Thyroid gland (tissue), 4 donors: ENCODE data around the gene NUP188. TPM values are rescaled to one million over a fixed set of nuclear protein-coding genes. Genes with fewer than 3 reads are reported as not detected.

Source experiments
- DNase-seq, 2 donors: peaks; one replicate each; pipeline ENCODE4 v3.0.0-alpha.2; 2019
- H3K27ac ChIP-seq, 3 donors: fragments of 200-600 bp; sonication (generic); 1 replicate in 2 of 3; 2 replicates in 1 of 3; pipeline ENCODE4 v1.5.1; 2016 to 2019; ENCODE audit warnings: mild to moderate bottlenecking in 1 of 3, moderate library complexity in 1 of 3
- H3K27me3 ChIP-seq: fragments of 200-600 bp; sonication (generic); one replicate; pipeline ENCODE4 v1.5.1; 2019
- H3K36me3 ChIP-seq, 2 donors: fragments of 200-600 bp; sonication (generic); one replicate each; pipeline ENCODE4 v1.5.1; 2016 to 2019
- H3K4me1 ChIP-seq, 2 donors: fragments of 200-600 bp; sonication (generic); one replicate each; pipeline ENCODE4 v1.5.1; 2017 to 2019
- H3K4me3 ChIP-seq, 3 donors: fragments of 200-600 bp; sonication (generic); replicated peaks in 1 of 3; 1 replicate in 2 of 3; 2 replicates in 1 of 3; pipeline ENCODE4 v1.5.1; 2016; ENCODE audit warnings: mild to moderate bottlenecking in 1 of 3
- H3K9me3 ChIP-seq: fragments of 200-600 bp; sonication (generic); one replicate; pipeline ENCODE4 v1.5.1; 2017
- POLR2A ChIP-seq, 2 donors: fragments of 450-650 bp; IDR thresholded peaks; one replicate each; pipeline ENCODE4 v1.6.1; 2017; ENCODE audit warnings: antibody characterized with exemption in 2 of 2, mild to moderate bottlenecking in 2 of 2, moderate library complexity in 1 of 2
- WGBS, 2 donors: methylation state at CpG; one replicate each; pipeline ENCODE4 v1.1.5; 2017; 5-methylcytosine and 5-hydroxymethylcytosine counted together
- intact Hi-C: fragments of 100-400 bp; cut with DNase I; formaldehyde crosslinking; loops from one replicate; pipeline ENCODE4 v1.15.1; 2023
- total RNA-seq, 4 donors: library from RNA; depleted of rRNA; stranded (reverse); fragments of >200 nt; gene quantifications; one replicate each; pipeline ENCODE4 v1.2.3, GENCODE V29; 2016
- TF ChIP-seq, protein P1 (sequence below), 6 experiments: fragments of 200-600 bp in 3 of 6; fragments of 450-650 bp in 3 of 6; sonication (generic) in 3 of 6; IDR thresholded peaks; one replicate each; pipeline ENCODE4 v1.5.1; 2016 to 2019; ENCODE audit warnings: antibody characterized with exemption in 6 of 6, mild to moderate bottlenecking in 2 of 6, inconsistent platforms in 1 of 6, moderate library complexity in 1 of 6

NUP188 gene
- total RNA-seq, 4 donors from 2014 or later = 27.1 to 78.2 (median 35.8) TPM

DNA sequence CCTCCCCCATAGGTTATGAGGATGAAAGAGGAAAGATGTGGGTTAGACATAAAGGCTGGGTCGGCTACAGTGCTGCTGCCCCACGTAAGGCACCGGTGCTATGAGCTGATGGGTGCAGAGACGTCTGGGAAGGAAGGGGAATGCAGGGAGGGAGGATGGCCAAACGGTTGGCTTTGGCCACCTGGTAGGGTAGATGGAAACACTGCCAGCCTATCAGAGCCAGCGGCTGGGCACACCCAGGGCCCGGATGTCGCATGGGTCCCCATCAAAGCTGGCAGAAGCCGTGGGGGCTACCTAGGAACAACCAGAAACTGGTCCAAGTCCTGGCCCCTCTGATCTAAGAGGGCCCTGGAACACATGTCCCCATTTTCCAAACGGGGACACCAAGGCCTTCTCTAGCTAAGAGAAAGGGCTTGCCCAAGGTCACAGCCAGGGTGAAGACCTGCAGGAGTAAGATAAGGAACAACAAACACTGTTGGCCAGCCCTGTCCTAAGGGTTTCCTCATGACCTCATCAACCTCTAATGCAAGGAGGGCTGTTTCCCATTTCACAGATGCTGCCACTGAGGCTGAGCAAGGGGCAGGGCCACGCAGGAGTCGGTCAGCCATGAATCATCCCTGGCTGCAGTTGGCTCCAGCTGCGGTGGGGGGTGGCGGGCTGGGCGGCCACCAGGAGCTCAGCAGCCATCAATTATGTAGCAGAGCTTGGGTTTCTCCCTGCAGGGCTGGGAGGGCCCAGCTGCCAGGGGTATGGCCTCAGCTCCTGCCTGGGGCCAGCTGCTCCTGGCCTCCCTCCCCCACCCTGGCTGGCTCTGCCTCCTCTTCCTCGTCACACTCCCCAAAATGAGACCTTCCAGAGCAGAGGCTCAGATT is 75.8 kb downstream of the NUP188 start:
- no peak overlapping the region for H3K27ac ChIP-seq

DNA sequence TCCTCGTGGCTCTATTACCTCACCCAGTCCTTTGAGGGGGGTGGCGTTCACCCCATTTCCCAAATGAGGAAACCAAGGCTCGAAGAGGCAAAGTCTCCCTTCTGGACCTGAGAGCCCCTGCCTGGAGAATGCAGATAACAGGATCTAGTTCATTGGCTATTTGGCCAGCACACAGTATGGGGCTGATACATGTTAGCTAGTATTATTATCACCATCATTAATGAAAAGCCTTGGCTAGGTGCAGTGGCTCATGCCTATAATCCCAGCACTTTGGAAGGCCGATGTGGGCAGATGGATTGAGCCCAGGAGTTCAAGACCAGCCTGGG is 76.4 kb downstream of the NUP188 start:
- 84 to 85% methylated on average over 3 to 4 of the region's 4 CpGs for WGBS, 2 donors
- TF ChIP-seq POLR2A (IDR thresholded peaks at IDR 0.05) = no peak
- TF ChIP-seq, protein P1, sequence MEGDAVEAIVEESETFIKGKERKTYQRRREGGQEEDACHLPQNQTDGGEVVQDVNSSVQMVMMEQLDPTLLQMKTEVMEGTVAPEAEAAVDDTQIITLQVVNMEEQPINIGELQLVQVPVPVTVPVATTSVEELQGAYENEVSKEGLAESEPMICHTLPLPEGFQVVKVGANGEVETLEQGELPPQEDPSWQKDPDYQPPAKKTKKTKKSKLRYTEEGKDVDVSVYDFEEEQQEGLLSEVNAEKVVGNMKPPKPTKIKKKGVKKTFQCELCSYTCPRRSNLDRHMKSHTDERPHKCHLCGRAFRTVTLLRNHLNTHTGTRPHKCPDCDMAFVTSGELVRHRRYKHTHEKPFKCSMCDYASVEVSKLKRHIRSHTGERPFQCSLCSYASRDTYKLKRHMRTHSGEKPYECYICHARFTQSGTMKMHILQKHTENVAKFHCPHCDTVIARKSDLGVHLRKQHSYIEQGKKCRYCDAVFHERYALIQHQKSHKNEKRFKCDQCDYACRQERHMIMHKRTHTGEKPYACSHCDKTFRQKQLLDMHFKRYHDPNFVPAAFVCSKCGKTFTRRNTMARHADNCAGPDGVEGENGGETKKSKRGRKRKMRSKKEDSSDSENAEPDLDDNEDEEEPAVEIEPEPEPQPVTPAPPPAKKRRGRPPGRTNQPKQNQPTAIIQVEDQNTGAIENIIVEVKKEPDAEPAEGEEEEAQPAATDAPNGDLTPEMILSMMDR (IDR thresholded peaks at IDR 0.05) = no peak
- no peaks in the 10 kb centered on the region for H3K36me3 ChIP-seq
- peaks cover 16 to 27% of the 10 kb centered on the region in 2 donors for H3K4me1 ChIP-seq
- no peaks in the 10 kb centered on the region for H3K9me3 ChIP-seq
- no peak overlapping the region for H3K4me3 ChIP-seq
- no peak for DNase-seq
- H3K27ac ChIP-seq = no peak overlapping the region
- intact Hi-C loops = no loop called here
- no peaks in the 10 kb centered on the region for H3K27me3 ChIP-seq

More for the DNA sequence above, 75.8 kb downstream of the NUP188 start:
- H3K4me1 ChIP-seq = peaks cover 16 to 23% of the 10 kb centered on the region in 2 donors
- TF ChIP-seq, protein P1 (IDR thresholded peaks at IDR 0.05) = no peak
- no peak for TF ChIP-seq POLR2A (IDR thresholded peaks at IDR 0.05)
- no peaks in the 10 kb centered on the region for H3K27me3 ChIP-seq
- WGBS, 2 donors = 86 to 87% methylated on average over 10 to 13 of the region's 16 CpGs
- intact Hi-C loops = no loop called here
- no peaks in the 10 kb centered on the region for H3K9me3 ChIP-seq
- H3K36me3 ChIP-seq = no peaks in the 10 kb centered on the region
- no peak overlapping the region for H3K4me3 ChIP-seq
- peak in 1 of 2 donors; percentile 12 for DNase-seq

DNA sequence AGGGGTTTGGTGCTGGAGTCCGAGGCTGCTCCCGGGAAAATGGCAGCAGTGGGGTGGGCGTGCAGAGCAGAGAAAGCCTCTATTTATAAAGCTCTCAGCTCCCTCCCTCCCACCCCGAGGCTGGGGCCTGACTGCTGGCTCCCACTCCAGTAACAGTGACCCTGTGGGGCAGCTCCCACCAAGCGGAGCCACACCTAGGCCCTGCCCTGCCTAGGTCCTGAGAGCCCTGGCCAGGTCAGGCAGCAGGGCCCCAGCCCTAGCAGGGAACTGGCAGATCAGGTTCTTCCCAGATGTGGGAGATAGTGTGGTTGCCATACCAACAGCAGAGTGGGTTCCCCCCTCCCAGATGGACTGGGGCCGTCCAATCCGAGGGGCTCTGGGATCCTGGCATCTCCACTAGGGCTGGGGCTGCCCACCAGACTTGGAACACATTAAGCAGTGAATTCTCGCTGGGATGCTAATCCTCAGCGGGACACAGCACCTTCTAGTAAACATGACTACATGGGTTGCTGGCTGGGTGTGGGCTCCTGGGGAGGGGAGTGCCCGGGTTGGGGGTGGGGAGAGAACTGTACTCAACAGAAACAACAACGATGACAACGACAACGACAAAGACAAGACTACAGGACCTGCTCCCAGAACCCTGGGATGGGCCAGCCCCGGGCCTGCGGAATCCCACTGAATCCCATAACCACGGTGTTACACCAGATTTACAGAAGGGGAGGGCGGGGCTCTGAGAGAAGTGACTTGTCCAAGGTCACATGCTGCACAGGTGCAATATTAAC is 79.1 kb downstream of the NUP188 start:
- intact Hi-C loops = no loop called here
- Histone ChIP-seq H3K4me3 (peak overlapping the region in 1 of 3 donors; percentile 51), H3K27ac (peak overlapping the region in 2 of 3 donors; percentile 12 to 31), H3K9me3 (no peaks in the 10 kb centered on the region), H3K36me3 (no peaks in the 10 kb centered on the region), H3K27me3 (no peaks in the 10 kb centered on the region), H3K4me1 (peaks cover 16 to 28% of the 10 kb centered on the region in 2 donors)
- DNase-seq = peak; percentile 35 to 40
- TF ChIP-seq, protein P1 (IDR thresholded peaks at IDR 0.05) = no peak
- TF ChIP-seq POLR2A (IDR thresholded peaks at IDR 0.05) = no peak
- WGBS, 2 donors = 45 to 47% methylated on average over 16 of the region's 17 CpGs

DNA sequence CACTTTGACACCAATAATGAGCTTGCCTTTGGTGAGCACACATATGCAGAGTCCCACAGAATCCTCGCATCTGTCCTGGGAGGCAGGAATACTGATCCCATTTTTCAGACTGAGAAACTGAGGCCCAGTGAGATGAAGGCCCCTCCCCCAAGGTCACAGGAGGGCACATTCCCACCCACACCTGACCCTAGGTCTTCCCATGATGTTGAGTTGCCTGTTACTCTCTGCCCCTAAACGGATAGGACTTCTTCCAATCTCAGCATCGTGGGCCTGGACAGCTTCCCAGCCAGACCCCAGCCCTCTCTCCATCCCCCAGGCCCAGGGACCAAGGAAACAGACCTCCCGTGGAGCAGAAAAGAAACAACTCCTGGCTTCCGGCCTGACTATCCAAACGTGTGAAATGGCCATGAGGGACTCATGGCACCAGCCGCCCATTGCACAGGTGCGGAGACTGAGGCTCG is 79.8 kb downstream of the NUP188 start:
- Histone ChIP-seq H3K27me3 (no peaks in the 10 kb centered on the region), H3K9me3 (no peaks in the 10 kb centered on the region), H3K36me3 (no peaks in the 10 kb centered on the region), H3K4me3 (peak overlapping the region; percentile 40 to 51 (median 43)), H3K4me1 (peaks cover 16 to 28% of the 10 kb centered on the region in 2 donors), H3K27ac (peak overlapping the region in 2 of 3 donors; percentile 31 to 67)
- DNase-seq = peak in 1 of 2 donors; percentile 57
- intact Hi-C loops = no loop called here
- WGBS, 2 donors = 15 to 25% methylated on average over 6 to 9 of the region's 9 CpGs
- TF ChIP-seq, protein P1 (IDR thresholded peaks at IDR 0.05) = no peak
- no peak for TF ChIP-seq POLR2A (IDR thresholded peaks at IDR 0.05)
